Amniotic stem cell (primary cell): ENCODE data around the gene AASDHPPT.
A peak's percentile ranks its signal among the peaks of the same experiment; 100 is the strongest.

Experiments
- DNase-seq: peaks from one replicate; lab custom pipeline; 2025; lab: John Stamatoyannopoulos, UW

The AASDHPPT gene

GRCh38 chr11:106086850-106087249 is 9.4 kb downstream of the AASDHPPT start:
- no peak for DNase-seq

- peak; percentile 9 for DNase-seq
Measured at GRCh38 chr11:106087815-106088435, 10.5 kb downstream of the AASDHPPT start.

- no peak for DNase-seq
Measured at GRCh38 chr11:106088896-106089295, 11.4 kb downstream of the AASDHPPT start.

GRCh38 chr11:106091480-106092123 is 14.1 kb downstream of the AASDHPPT start:
- DNase-seq, result peak; percentile 44

- DNase-seq, result no peak
Measured at GRCh38 chr11:106092446-106092845, 15.0 kb downstream of the AASDHPPT start.

- DNase-seq, result no peak
Measured at GRCh38 chr11:106098893-106099553, 21.6 kb downstream of the AASDHPPT start.

GRCh38 chr11:106101370-106101769 is 23.9 kb downstream of the AASDHPPT start:
- no peak for DNase-seq

- DNase-seq, result peak; percentile 54
Measured at GRCh38 chr11:106101819-106102218, 24.4 kb downstream of the AASDHPPT start.

GRCh38 chr11:106105986-106106385 is 28.5 kb downstream of the AASDHPPT start:
- DNase-seq, result no peak

GRCh38 chr11:106121570-106122320 is 44.3 kb downstream of the AASDHPPT start:
- DNase-seq, result no peak

- no peak for DNase-seq
Measured at GRCh38 chr11:106127604-106128003, 50.1 kb downstream of the AASDHPPT start.

- DNase-seq, result no peak
Measured at GRCh38 chr11:106128740-106129139, 51.3 kb downstream of the AASDHPPT start.

GRCh38 chr11:106131998-106132397 is 54.5 kb downstream of the AASDHPPT start:
- no peak for DNase-seq

- no peak for DNase-seq
Measured at GRCh38 chr11:106132582-106133354, 55.3 kb downstream of the AASDHPPT start.

GRCh38 chr11:106133529-106133928 is 56.1 kb downstream of the AASDHPPT start:
- DNase-seq, result no peak

- DNase-seq, result no peak
Measured at GRCh38 chr11:106137061-106137460, 59.6 kb downstream of the AASDHPPT start.

GRCh38 chr11:106137758-106138157 is 60.3 kb downstream of the AASDHPPT start:
- no peak for DNase-seq
